Stomach smooth muscle (tissue), 2 donors: ENCODE measurements around the gene TTC3.
A peak's percentile ranks its signal among the peaks of the same experiment; 100 is the strongest.

Source experiments
- H3K27ac ChIP-seq: one replicate; pipeline ENCODE4 v1.7.0; 2013; ENCODE audit warnings: mild to moderate bottlenecking, low read length, inconsistent platforms
- H3K27me3 ChIP-seq, 2 donors: one replicate each; pipeline ENCODE4 v1.7.0; 2013; ENCODE audit warnings: low read length in 2 of 2; ENCODE audit not compliant: insufficient read depth in 2 of 2, control insufficient read depth in 1 of 2
- H3K36me3 ChIP-seq, 2 donors: one replicate each; pipeline ENCODE4 v1.7.0; 2013; ENCODE audit warnings: low read length in 2 of 2; ENCODE audit not compliant: control insufficient read depth in 2 of 2, insufficient read depth in 2 of 2
- H3K4me1 ChIP-seq: one replicate; pipeline ENCODE4 v1.7.0; 2013; ENCODE audit warnings: low read length; ENCODE audit not compliant: control insufficient read depth, insufficient read depth
- H3K4me3 ChIP-seq, 2 donors: one replicate each; pipeline ENCODE4 v1.7.0; 2013; ENCODE audit warnings: low read length in 2 of 2
- H3K9ac ChIP-seq, 2 donors: one replicate each; pipeline ENCODE4 v1.7.0; 2013; ENCODE audit warnings: low read length in 2 of 2, mild to moderate bottlenecking in 1 of 2
- H3K9me3 ChIP-seq, 2 donors: one replicate each; pipeline ENCODE4 v1.7.0; 2013; ENCODE audit warnings: low read length in 2 of 2; ENCODE audit not compliant: control insufficient read depth in 2 of 2
- donor health status: healthy.
- donor health status: Pancreatic carcinoma.

Gene TTC3

GRCh38 chr21:37193006-37193405 lies 120.0 kb downstream of the TTC3 start:
- H3K36me3 ChIP-seq, result peaks cover 36 to 49% of the 10 kb centered on the region in 2 donors

GRCh38 chr21:37193676-37194075 lies 120.6 kb downstream of the TTC3 start:
- Histone ChIP-seq H3K9me3 (no peaks in the 10 kb centered on the region), H3K27me3 (no peaks in the 10 kb centered on the region), H3K27ac (no peak overlapping the region), H3K9ac (no peak overlapping the region), H3K4me1 (peaks cover 2% of the 10 kb centered on the region), H3K36me3 (peaks cover 35 to 47% of the 10 kb centered on the region in 2 donors), H3K4me3 (no peak overlapping the region)

More at GRCh38 chr21:37193006-37193405, 120.0 kb downstream of the TTC3 start:
- Histone ChIP-seq H3K27ac (no peak overlapping the region), H3K4me1 (peaks cover 2% of the 10 kb centered on the region), H3K4me3 (no peak overlapping the region), H3K27me3 (no peaks in the 10 kb centered on the region), H3K9ac (no peak overlapping the region), H3K9me3 (no peaks in the 10 kb centered on the region)

GRCh38 chr21:37195059-37195458 lies 122.0 kb downstream of the TTC3 start:
- Histone ChIP-seq H3K27ac (no peak overlapping the region), H3K4me3 (no peak overlapping the region), H3K9ac (peak overlapping the region in 1 of 2 donors; percentile 13), H3K36me3 (peaks cover 41 to 42% of the 10 kb centered on the region in 2 donors), H3K27me3 (no peaks in the 10 kb centered on the region), H3K9me3 (no peaks in the 10 kb centered on the region), H3K4me1 (peaks cover 4% of the 10 kb centered on the region)

DNA sequence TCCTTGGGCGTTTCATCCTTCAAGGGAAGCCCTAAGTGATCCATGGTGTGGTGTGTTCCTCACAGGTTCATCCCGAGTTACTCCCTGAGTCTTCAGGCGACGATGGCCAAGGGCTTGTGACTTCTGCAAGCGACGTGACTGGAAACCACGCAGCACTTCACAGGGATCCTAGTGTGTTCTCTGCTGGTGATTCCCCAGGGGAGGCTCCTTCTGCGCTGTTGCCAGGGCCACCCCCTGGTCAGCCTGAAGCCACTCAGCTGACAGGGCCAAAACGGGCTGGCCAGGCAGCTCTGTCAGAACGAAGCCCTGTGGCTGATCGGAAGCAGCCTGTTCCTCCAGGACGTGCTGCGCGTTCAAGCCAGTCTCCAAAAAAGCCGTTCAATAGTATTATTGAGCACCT lies 122.6 kb downstream of the TTC3 start:
- Histone ChIP-seq H3K4me3 (no peak overlapping the region), H3K9me3 (no peaks in the 10 kb centered on the region), H3K36me3 (peaks cover 44 to 48% of the 10 kb centered on the region in 2 donors), H3K27ac (no peak overlapping the region), H3K9ac (no peak overlapping the region), H3K27me3 (no peaks in the 10 kb centered on the region), H3K4me1 (peaks cover 4% of the 10 kb centered on the region)

DNA sequence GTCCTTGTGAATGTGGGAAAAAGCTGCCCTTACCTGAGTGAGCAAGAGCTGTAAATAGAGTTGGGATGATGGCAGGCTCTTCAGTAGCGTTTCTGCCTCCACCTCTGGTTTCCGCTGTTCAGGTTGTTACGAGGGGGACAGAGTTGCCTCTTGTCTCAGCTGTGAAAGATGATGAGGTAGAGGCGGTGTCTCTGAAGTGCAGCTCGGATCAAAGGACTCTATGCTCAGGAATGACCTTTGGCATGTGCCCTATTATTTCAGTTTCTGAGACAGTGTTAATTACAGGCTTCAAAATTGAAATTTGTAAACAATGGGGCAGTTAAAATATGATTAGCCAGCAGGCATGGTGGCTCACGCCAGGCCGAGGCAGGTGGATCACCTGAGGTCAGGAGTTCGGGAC lies 123.8 kb downstream of the TTC3 start:
- H3K4me3 ChIP-seq, result no peak overlapping the region
- peaks cover 51 to 59% of the 10 kb centered on the region in 2 donors for H3K36me3 ChIP-seq
- H3K4me1 ChIP-seq, result peaks cover 4% of the 10 kb centered on the region
- H3K27me3 ChIP-seq, result no peaks in the 10 kb centered on the region
- H3K9ac ChIP-seq, result no peak overlapping the region
- no peak overlapping the region for H3K27ac ChIP-seq
- no peaks in the 10 kb centered on the region for H3K9me3 ChIP-seq

DNA sequence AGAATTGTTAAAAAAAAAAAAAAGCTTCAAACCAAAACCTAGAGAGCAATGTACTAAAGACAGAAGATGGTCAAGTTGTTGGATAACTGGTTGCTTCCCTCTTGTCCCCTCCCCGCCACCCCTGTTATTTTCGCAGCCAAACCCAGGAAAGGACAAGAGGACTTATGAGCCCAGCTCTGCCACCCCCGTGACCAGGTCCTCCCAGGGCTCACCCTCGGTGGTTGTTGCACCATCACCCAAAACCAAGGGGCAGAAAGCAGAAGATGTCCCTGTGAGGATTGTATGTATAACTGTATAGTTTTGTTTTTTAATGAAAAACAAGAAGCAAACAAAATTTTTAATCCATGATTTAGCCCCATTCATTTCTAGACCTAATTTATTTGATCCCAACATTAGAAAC lies 124.7 kb downstream of the TTC3 start:
- no peaks in the 10 kb centered on the region for H3K27me3 ChIP-seq
- no peak overlapping the region for H3K27ac ChIP-seq
- H3K36me3 ChIP-seq, result peaks cover 51 to 62% of the 10 kb centered on the region in 2 donors
- H3K4me1 ChIP-seq, result peaks cover 4% of the 10 kb centered on the region
- no peak overlapping the region for H3K9ac ChIP-seq
- no peaks in the 10 kb centered on the region for H3K9me3 ChIP-seq
- no peak overlapping the region for H3K4me3 ChIP-seq

- Histone ChIP-seq H3K27me3 (no peaks in the 10 kb centered on the region), H3K9me3 (no peaks in the 10 kb centered on the region), H3K36me3 (peaks cover 46 to 57% of the 10 kb centered on the region in 2 donors), H3K4me1 (peaks cover 4% of the 10 kb centered on the region), H3K9ac (no peak overlapping the region), H3K4me3 (no peak overlapping the region), H3K27ac (no peak overlapping the region)
Measured at GRCh38 chr21:37199057-37199924, 126.2 kb downstream of the TTC3 start.

DNA sequence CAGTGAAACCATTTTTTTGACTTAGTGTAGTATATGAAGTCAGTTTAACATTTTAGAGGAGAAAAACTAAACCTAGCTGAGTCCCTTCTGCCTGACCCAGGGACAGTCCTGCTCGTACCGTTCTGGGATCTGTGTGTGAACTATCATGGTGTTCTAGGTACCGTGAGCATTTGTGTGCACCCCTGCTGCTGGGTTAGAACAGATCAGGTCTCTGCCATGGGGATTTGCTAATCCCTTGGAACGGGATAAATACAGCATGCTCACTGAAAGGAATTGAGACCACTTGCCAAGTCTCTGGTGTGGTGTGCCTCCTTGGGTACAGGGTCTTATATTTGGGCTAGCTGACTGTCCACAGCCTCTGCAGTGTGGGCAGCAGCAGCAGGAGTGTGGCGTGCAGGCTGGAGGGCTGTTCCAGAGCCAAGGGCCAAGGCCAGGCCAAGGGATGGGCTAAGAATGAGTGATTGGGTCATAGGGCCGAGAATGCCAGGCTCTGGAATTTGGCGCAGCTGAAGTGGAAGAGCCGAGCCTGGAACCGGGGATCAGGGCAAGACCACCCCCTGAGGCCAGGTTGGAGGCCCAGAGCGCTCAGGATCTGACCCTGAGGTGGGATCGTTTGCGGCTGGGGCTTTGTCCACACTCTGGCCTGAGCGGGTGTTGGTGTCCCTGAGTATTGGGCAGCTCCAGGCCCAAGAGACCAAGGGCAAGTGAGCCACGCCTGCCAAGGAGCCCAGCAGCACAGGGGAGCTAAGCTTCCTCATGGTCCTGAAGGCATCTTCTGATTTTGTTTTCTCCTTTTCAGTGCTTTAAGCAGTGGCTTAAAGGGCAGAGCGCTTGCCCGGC lies 127.8 kb downstream of the TTC3 start:
- Histone ChIP-seq H3K36me3 (peaks cover 42 to 44% of the 10 kb centered on the region in 2 donors), H3K9me3 (no peaks in the 10 kb centered on the region), H3K27ac (no peak overlapping the region), H3K27me3 (no peaks in the 10 kb centered on the region), H3K4me3 (no peak overlapping the region), H3K9ac (no peak overlapping the region), H3K4me1 (peaks cover 2% of the 10 kb centered on the region)

- H3K4me1 ChIP-seq, result peaks cover 4% of the 10 kb centered on the region
- H3K9ac ChIP-seq, result no peak overlapping the region
- no peak overlapping the region for H3K4me3 ChIP-seq
- peaks cover 34 to 39% of the 10 kb centered on the region in 2 donors for H3K36me3 ChIP-seq
- H3K27ac ChIP-seq, result no peak overlapping the region
- H3K9me3 ChIP-seq, result no peaks in the 10 kb centered on the region
- no peaks in the 10 kb centered on the region for H3K27me3 ChIP-seq
Measured at GRCh38 chr21:37202221-37203110, 129.4 kb downstream of the TTC3 start.

GRCh38 chr21:37204580-37204979 lies 131.5 kb downstream of the TTC3 start:
- no peak overlapping the region for H3K4me3 ChIP-seq
- no peak overlapping the region for H3K9ac ChIP-seq
- no peaks in the 10 kb centered on the region for H3K27me3 ChIP-seq
- H3K36me3 ChIP-seq, result peaks cover 25 to 27% of the 10 kb centered on the region in 2 donors
- H3K4me1 ChIP-seq, result peaks cover 6% of the 10 kb centered on the region
- no peaks in the 10 kb centered on the region for H3K9me3 ChIP-seq
- H3K27ac ChIP-seq, result no peak overlapping the region
